Ovary (tissue), 10 donors: ENCODE measurements around the gene TAAR8. TPM values are rescaled to one million over a fixed set of nuclear protein-coding genes. Genes with fewer than 3 reads are reported as not detected.

Experiments used
- DNase-seq, 5 donors: peaks; one replicate each; pipeline ENCODE4 v3.0.0-alpha.2; 2019 to 2020
- H3K27ac ChIP-seq, 2 donors: fragments of 200-600 bp; one replicate each; pipeline versions ENCODE4 v1.5.1 to v1.8.0; 2019 to 2022
- H3K27me3 ChIP-seq: fragments of 200-600 bp; one replicate; pipeline ENCODE4 v1.8.0; 2022
- H3K36me3 ChIP-seq: fragments of 200-600 bp; sonication (generic); one replicate; pipeline ENCODE4 v1.5.1; 2019
- H3K4me1 ChIP-seq: one replicate; pipeline ENCODE4 v1.8.1; 2013; ENCODE audit warnings: mild to moderate bottlenecking, moderate library complexity; ENCODE audit not compliant: insufficient read depth
- H3K4me3 ChIP-seq: fragments of 200-600 bp; sonication (generic); one replicate; pipeline ENCODE4 v1.5.1; 2017
- H3K9me3 ChIP-seq, 2 donors: fragments of 200-600 bp in 1 of 2; sonication (generic) in 1 of 2; one replicate each; pipeline versions ENCODE4 v1.5.1 to v1.8.1; 2013 to 2019; ENCODE audit warnings: mild to moderate bottlenecking in 1 of 2, moderate library complexity in 1 of 2
- CTCF ChIP-seq, 3 donors: fragments of 450-650 bp in 2 of 3; fragments of 200-600 bp in 1 of 3; IDR thresholded peaks; one replicate each; pipeline versions ENCODE4 v1.5.1 to v1.8.0; 2016 to 2022; ENCODE audit warnings: antibody characterized with exemption in 3 of 3, mild to moderate bottlenecking in 1 of 3
- EP300 ChIP-seq: sonication (generic); formaldehyde crosslinking; IDR thresholded peaks from one replicate; pipeline ENCODE4 v1.6.1; 2017; ENCODE audit warnings: antibody characterized with exemption
- POLR2A ChIP-seq: fragments of 450-650 bp; IDR thresholded peaks from one replicate; pipeline ENCODE4 v1.6.1; 2017; ENCODE audit warnings: antibody characterized with exemption, mild to moderate bottlenecking, moderate library complexity
- WGBS, 3 donors: extraction: QIAGEN DNeasy Blood & Tissue Kit in 1 of 3; methylation state at CpG; one replicate each; pipeline versions ENCODE4 v1.1.5 to v1.1.7; 2013 to 2017; 5-methylcytosine and 5-hydroxymethylcytosine counted together
- intact Hi-C, 4 donors: fragments of 100-400 bp; cut with DNase I; formaldehyde crosslinking; loops; one replicate each; pipeline versions ENCODE4 v1.11.0 to v1.15.1; 2022 to 2023
- long read RNA-seq, 3 donors: library from polyadenylated mRNA in 2 of 3; unstranded in 2 of 3; transcript quantifications; one replicate each; pipeline ENCODE4 v2.0.0 and lab custom pipeline, GENCODE V29; 2021 to 2026
- polyA plus RNA-seq, 2 donors: library from polyadenylated mRNA; stranded (reverse); fragments of 200-250 nt in 1 of 2; fragments of 350-450 nt in 1 of 2; fragmentation: Illumina TruSeq in 1 of 2; extraction: RNeasy Lipid Tissue Mini Kit (QIAGEN cat#74804) in 1 of 2; gene quantifications; one replicate each; pipeline ENCODE4 v1.2.3, GENCODE V29; 2013 to 2014
- total RNA-seq, 7 donors: library from RNA; depleted of rRNA in 2 of 7; stranded (reverse); fragments of >200 nt in 2 of 7; fragmentation: NEBNext Ultra II Directional in 3 of 7; extraction: Animal tissue kit (Norgen Biotek cat#: 25700) in 3 of 7; gene quantifications; one replicate each; pipeline versions ENCODE4 v1.1.0 to v1.2.4, GENCODE V29; 2016 to 2023
- donor health status: DM: no; HTN: no; CAD: no; lungs with moderate emphysema.
- donor health status: DM: no; HTN: no; CAD: no.
- donor health status: Bipolar disorder and iron deficiency.
- donor health status: DM: yes; HTN: yes; CAD: no.
- donor health status: DM: no; HTN: no; CAD: no.
- donor health status: DM: yes; HTN: yes; CAD: no.

TAAR8 gene
- total RNA-seq (not detected), polyA plus RNA-seq (not detected)
- long read RNA-seq, donor 1 = 0 reads
- long read RNA-seq, donor 2 = 0 reads
- long read RNA-seq, donor 3 = 0 reads

GRCh38 chr6:132552372-132552771, at the start of gene TAAR8:
Gene TAAR8, plus strand, starts transcription at chr6:132552672. Its CDS starts 21 bp downstream, at chr6:132552693.
- 78 to 91% (median 80%) methylated on average over 2 of the region's 2 CpGs for WGBS, 3 donors
- no peak for DNase-seq
- no peak within 1 kb of the TSS for H3K4me3 ChIP-seq
- intact Hi-C loops = no loop called here
- H3K9me3 ChIP-seq = no peaks in the 10 kb centered on the region
- no peak within 1 kb of the TSS for H3K27ac ChIP-seq
- no peaks in the 10 kb centered on the region for H3K36me3 ChIP-seq
- H3K27me3 ChIP-seq = no peaks in the 10 kb centered on the region
- TF ChIP-seq POLR2A (no peak), CTCF (IDR thresholded peaks at IDR 0.05) (no peak), EP300 (no peak)
- no peaks in the 10 kb centered on the region for H3K4me1 ChIP-seq

GRCh38 chr6:132504757-132505156, 47.7 kb upstream of the TAAR8 start:
- no peaks in the 10 kb centered on the region for H3K36me3 ChIP-seq
- no peaks in the 10 kb centered on the region for H3K9me3 ChIP-seq
- TF ChIP-seq CTCF (IDR thresholded peaks at IDR 0.05) = no peak
- TF ChIP-seq EP300 = no peak
- TF ChIP-seq POLR2A = no peak
- intact Hi-C loops = no loop called here
- peaks cover 11% of the 10 kb centered on the region for H3K4me1 ChIP-seq
- no peak overlapping the region for H3K27ac ChIP-seq
- peak in 2 of 5 donors; percentile 23 for DNase-seq
- no peak overlapping the region for H3K4me3 ChIP-seq
- H3K27me3 ChIP-seq = no peaks in the 10 kb centered on the region
- 58 to 66% (median 64%) methylated on average over 5 of the region's 5 CpGs for WGBS, 3 donors

- TF ChIP-seq POLR2A (no peak), CTCF (IDR thresholded peaks at IDR 0.05) (no peak), EP300 (no peak)
- no peak overlapping the region for H3K27ac ChIP-seq
- no peaks in the 10 kb centered on the region for H3K9me3 ChIP-seq
- intact Hi-C loops = no loop called here
- H3K4me3 ChIP-seq = no peak overlapping the region
- H3K4me1 ChIP-seq = peaks cover 11% of the 10 kb centered on the region
- no peak for DNase-seq
- H3K27me3 ChIP-seq = no peaks in the 10 kb centered on the region
- WGBS, 3 donors = 92 to 100% (median 94%) methylated on average over 1 of the region's 1 CpG
- H3K36me3 ChIP-seq = no peaks in the 10 kb centered on the region
Measured at GRCh38 chr6:132505158-132505557, 47.3 kb upstream of the TAAR8 start.

- TF ChIP-seq EP300 = no peak
- no peak for TF ChIP-seq POLR2A
- TF ChIP-seq CTCF (IDR thresholded peaks at IDR 0.05) = no peak
- no peaks in the 10 kb centered on the region for H3K27me3 ChIP-seq
- no peak for DNase-seq
- H3K36me3 ChIP-seq = no peaks in the 10 kb centered on the region
- intact Hi-C loops = no loop called here
- H3K9me3 ChIP-seq = no peaks in the 10 kb centered on the region
- peaks cover 13% of the 10 kb centered on the region for H3K4me1 ChIP-seq
- no peak overlapping the region for H3K27ac ChIP-seq
- WGBS, 3 donors = 36 to 59% (median 52%) methylated on average over 2 of the region's 2 CpGs
- H3K4me3 ChIP-seq = no peak overlapping the region
Measured at GRCh38 chr6:132506461-132506860, 46.0 kb upstream of the TAAR8 start.
